Hematopoietic multipotent progenitor cell treated with erythropoietin and hydrocortisone succinate and interleukin-3 and kit ligand, for 6 days (in vitro differentiated cells): ENCODE data around the gene NTMT2.

Experiments used
- DNase-seq: peaks from one replicate; pipeline ENCODE4 v3.0.0-alpha.2; 2015

NTMT2 gene

GRCh38 chr1:170213596-170213995, 67.8 kb downstream of the NTMT2 start:
- DNase-seq: no peak

- DNase-seq: no peak
Observed at GRCh38 chr1:170214117-170215032, 68.6 kb downstream of the NTMT2 start.

GRCh38 chr1:170215072-170215885, 69.5 kb downstream of the NTMT2 start:
- no peak for DNase-seq

GRCh38 chr1:170217517-170218256, 71.9 kb downstream of the NTMT2 start:
- DNase-seq: no peak

GRCh38 chr1:170218257-170218650, 72.5 kb downstream of the NTMT2 start:
- DNase-seq: no peak
